Body of pancreas (tissue), 4 donors: ENCODE data around the gene MROH2A.

ENCODE experiments used
- POLR2A ChIP-seq, 3 donors: fragments of 450-650 bp; IDR thresholded peaks; one replicate each; pipeline ENCODE4 v1.6.1; 2016; ENCODE audit warnings: antibody characterized with exemption in 3 of 3, mild to moderate bottlenecking in 2 of 3
- TF ChIP-seq, protein P1 (sequence below), 7 experiments: fragments of 450-650 bp in 4 of 7; fragments of 200-600 bp in 3 of 7; sonication (generic) in 3 of 7; IDR thresholded peaks; one replicate each; pipeline ENCODE4 v1.5.1; 2016 to 2019; ENCODE audit warnings: antibody characterized with exemption in 7 of 7

DNA sequence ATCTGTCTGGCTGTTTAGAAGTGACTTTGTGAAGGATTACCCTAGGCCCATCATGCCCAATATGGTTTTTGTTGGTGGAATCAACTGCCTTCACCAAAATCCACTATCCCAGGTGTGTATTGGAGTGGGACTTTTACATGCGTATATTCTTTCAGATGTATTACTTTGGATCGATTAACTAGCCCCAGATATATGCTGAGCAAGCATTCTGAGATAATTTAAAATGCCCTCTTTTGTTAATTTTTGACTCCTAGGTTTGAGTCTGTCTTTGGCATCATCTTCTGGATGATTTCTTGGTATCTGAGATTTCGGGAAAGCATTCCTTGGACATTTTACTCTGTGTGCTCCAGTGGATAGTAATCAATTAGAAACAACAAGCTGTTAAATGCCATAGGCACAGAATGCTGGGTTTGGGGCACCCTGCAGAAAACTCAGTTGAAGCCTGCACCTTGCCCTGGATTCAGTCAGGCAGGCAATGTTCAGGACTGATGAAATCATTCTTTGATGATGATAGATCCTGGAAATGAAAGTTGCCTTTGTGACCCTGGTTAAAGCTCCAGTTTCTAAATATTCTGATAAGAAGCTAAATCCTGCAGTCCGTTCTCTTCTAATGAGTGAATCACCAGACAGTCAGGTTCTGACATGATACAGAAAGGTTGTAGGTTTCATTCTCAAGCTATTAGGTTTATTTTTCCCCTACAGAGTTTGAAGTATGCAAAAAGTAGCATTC is 16.9 kb upstream of the MROH2A start:
- TF ChIP-seq, protein P1, sequence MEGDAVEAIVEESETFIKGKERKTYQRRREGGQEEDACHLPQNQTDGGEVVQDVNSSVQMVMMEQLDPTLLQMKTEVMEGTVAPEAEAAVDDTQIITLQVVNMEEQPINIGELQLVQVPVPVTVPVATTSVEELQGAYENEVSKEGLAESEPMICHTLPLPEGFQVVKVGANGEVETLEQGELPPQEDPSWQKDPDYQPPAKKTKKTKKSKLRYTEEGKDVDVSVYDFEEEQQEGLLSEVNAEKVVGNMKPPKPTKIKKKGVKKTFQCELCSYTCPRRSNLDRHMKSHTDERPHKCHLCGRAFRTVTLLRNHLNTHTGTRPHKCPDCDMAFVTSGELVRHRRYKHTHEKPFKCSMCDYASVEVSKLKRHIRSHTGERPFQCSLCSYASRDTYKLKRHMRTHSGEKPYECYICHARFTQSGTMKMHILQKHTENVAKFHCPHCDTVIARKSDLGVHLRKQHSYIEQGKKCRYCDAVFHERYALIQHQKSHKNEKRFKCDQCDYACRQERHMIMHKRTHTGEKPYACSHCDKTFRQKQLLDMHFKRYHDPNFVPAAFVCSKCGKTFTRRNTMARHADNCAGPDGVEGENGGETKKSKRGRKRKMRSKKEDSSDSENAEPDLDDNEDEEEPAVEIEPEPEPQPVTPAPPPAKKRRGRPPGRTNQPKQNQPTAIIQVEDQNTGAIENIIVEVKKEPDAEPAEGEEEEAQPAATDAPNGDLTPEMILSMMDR (IDR thresholded peaks at IDR 0.05), result no peak
- no peak for TF ChIP-seq POLR2A (IDR thresholded peaks at IDR 0.05)
